Right ventricle myocardium inferior (tissue), 1 donor: ENCODE results near the gene GIMAP6. TPM values are rescaled to one million over a fixed set of nuclear protein-coding genes. Genes with fewer than 3 reads are reported as not detected.
"Not testable (repeated sequence)": the region's sequence is repeated elsewhere in the genome, so short reads cannot be mapped to it uniquely, and the experiment has no call there.

ENCODE experiments used
- ATAC-seq: fragments of 200-7000 bp; cut with Tn5 transposase; one replicate; pipeline ENCODE4 v1.9.1; 2020; ENCODE audit warnings: mild to moderate bottlenecking, moderate library complexity
- DNase-seq: peaks from one replicate; pipeline ENCODE4 v3.0.0; 2021; ENCODE audit errors: missing footprints
- intact Hi-C: fragments of 100-400 bp; cut with DNase I; formaldehyde crosslinking; loops from one replicate; pipeline ENCODE4 v1.11.0; 2022
- long read RNA-seq: library from polyadenylated mRNA; unstranded; transcript quantifications from one replicate; pipeline ENCODE4 v2.0.0, GENCODE V29; 2021
- total RNA-seq: library from RNA; stranded (reverse); fragmentation: NEBNext Ultra II Directional; extraction: Animal tissue kit (Norgen Biotek cat#: 25700); gene quantifications from one replicate; pipeline ENCODE4 v1.2.1, GENCODE V29; 2021
- donor health status: DM: no; HTN: yes; CAD: no; lungs with severe emphysema.

Gene GIMAP6
- total RNA-seq = 33.5 TPM
- long read RNA-seq, transcript GIMAP6-201 (3 exons, 3,440 nt) = major isoform, 17 of 35 reads
- long read RNA-seq, transcript GIMAP6-202 (3 exons, 876 nt) = minor isoform, 10 of 35 reads
- long read RNA-seq, partial matches to known transcripts = 1 of 35 reads
- long read RNA-seq, other reads (novel, unspliced or antisense) = 6 of 35 reads

DNA sequence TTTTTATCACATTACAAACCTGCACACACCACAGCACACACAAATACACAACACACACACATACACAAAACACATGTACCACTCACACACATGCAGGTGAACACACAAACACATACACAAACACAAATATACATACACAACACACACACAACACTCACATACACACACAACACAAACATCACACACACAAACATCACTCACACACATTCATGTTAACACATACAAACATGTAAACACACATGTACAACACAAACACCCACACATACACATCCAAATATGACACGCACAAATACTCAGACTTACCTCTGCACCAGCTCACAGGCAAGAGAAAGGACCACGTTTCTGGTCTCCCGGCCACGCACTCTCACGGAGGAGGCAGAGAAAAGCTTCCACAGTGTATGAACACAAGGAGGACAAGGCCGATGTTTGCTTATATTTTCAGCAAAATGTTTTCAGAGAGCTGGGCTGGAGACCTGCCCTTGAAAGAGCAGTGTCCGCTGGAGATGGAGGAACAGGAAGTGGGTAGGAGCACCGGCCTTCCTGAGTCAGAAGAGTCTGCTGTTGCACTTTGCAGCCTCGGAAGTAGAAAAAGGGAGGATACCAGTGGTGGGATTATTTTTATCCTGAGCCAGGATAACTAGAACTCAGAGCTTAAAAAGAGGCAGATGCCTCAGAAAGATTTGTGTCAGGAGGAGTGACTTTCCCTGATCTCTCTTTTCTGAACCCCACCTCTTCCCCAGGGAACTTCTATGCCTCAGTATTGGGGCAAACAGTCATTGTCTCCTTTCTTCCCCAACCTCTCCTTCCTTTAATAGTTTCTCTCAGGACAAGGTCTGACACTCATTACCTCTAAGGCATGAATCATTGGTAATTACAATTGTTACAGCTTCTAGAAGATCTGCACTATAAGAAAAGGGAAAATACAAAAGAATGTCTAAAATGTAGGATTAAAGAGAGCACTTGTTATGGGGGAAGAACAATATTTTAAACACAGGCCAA lies at the start of gene GIMAP6:
TSS of gene GIMAP6 (minus strand) at position 520 of the 999 bp plus-strand sequence. CDS start 2,243 bp downstream, outside the sequence.
- intact Hi-C loops = loop anchor here (1.0 to 5.0 kb wide), 6 partner anchors 85 to 182 kb away; partner anchors contain the start of genes GIMAP1, GIMAP5 and GIMAP8
- ATAC-seq = no peak
- peak; percentile 75 for DNase-seq

DNA sequence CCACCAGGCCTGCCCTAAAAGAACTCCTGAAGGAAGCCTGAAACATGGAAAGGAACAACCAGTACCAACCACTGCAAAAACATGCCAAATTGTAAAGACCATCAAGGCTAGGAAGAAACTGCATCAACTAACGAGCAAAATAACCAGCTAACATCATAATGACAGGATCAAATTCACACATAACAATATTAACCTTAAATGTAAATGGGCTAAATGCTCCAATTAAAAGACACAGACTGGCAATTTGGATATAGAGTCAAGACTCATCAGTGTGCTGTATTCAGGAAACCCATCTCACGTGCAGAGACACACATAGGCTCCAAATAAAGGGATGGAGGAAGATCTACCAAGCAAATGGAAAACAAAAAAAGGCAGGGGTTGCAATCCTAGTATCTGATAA lies 48.2 kb upstream of the GIMAP6 start:
- DNase-seq, ATAC-seq, intact Hi-C loops: not testable (repeated sequence)

GRCh38 chr7:150678601-150679000 lies 46.4 kb upstream of the GIMAP6 start:
- intact Hi-C loops = loop anchor here (5.0 kb wide), 1 partner anchor 59 kb away; the partner anchor contains the start of gene GIMAP5
- not testable (repeated sequence) for ATAC-seq, DNase-seq

GRCh38 chr7:150676854-150677253 lies 44.7 kb upstream of the GIMAP6 start:
- ATAC-seq = peak; percentile 23
- not testable (repeated sequence) for DNase-seq
- intact Hi-C loops = loop anchor here (5.0 kb wide), 1 partner anchor 60 kb away; the partner anchor contains the start of gene GIMAP5

DNA sequence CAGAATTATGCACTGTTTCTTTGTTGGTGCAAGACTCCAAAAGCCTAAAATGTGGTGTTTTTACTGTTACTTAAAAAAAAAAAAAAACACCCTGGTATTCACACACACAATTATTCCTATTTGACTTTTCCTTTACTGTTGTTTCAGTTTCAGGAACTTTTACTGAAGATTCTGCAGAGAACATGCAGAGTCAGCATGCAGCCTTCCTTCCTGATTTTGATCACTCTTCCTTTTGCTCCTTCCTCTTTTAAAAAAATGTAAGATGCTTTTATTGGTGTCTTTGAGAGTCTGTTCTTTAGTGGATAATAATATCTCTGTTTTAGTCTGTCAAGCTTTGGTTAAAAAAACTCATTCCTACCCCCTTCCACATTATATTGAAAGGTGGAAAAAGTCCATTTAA lies 44.1 kb upstream of the GIMAP6 start:
- not testable (repeated sequence) for DNase-seq
- peak; percentile 50 for ATAC-seq
- intact Hi-C loops = loop anchor here (5.0 kb wide), 1 partner anchor 61 kb away; the partner anchor contains the start of gene GIMAP5

GRCh38 chr7:150675714-150676113 lies 43.5 kb upstream of the GIMAP6 start:
- intact Hi-C loops = loop anchor here (5.0 kb wide), 1 partner anchor 62 kb away; the partner anchor contains the start of gene GIMAP5
- no peak for DNase-seq
- ATAC-seq = no peak

- intact Hi-C loops, ATAC-seq, DNase-seq: not testable (repeated sequence)
Measured at GRCh38 chr7:150671798-150672585, 39.8 kb upstream of the GIMAP6 start.

GRCh38 chr7:150668977-150669376 lies 36.8 kb upstream of the GIMAP6 start:
- intact Hi-C loops = no loop called here
- no peak for ATAC-seq
- DNase-seq = no peak

- DNase-seq (no peak), ATAC-seq (no peak)
- intact Hi-C loops = no loop called here
Measured at GRCh38 chr7:150668472-150668911, 36.3 kb upstream of the GIMAP6 start.

GRCh38 chr7:150666412-150666811 lies 34.2 kb upstream of the GIMAP6 start:
- DNase-seq = no peak
- intact Hi-C loops = no loop called here
- no peak for ATAC-seq

- DNase-seq = no peak
- intact Hi-C loops = no loop called here
- peak; percentile 50 for ATAC-seq
Measured at GRCh38 chr7:150665896-150666295, 33.7 kb upstream of the GIMAP6 start.

DNA sequence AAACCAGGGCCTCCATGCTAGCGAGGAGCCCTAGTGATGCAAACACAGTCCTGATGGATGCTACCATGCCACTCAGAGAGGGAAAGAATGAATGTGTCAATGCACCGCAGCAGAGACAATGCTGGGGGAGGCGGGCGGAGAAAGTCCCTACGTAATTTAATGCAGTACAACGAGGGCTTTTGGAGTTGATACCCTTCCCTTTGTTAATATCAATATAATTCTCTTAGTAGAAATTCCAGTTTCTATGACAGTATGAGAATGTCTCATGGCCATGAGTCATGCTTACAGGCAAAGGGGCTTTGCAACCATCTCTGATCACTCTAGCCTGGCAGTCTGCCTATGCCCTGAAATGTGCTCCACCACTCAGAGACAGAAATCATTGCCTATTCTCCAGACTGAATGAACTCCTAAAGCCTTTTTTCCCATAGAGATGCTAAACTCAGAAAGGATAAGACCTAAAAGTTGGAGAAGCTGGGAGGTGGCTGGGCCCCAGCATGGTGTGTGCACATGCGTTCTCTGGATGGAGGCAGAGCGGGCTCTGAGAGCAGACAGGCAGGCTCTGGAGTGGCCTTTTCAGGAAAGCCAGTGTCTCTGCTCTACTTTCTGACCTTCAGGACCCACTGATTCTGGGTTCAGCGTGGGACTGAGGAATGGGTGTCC lies 33.0 kb upstream of the GIMAP6 start:
- no peak for ATAC-seq
- intact Hi-C loops = no loop called here
- DNase-seq = no peak

DNA sequence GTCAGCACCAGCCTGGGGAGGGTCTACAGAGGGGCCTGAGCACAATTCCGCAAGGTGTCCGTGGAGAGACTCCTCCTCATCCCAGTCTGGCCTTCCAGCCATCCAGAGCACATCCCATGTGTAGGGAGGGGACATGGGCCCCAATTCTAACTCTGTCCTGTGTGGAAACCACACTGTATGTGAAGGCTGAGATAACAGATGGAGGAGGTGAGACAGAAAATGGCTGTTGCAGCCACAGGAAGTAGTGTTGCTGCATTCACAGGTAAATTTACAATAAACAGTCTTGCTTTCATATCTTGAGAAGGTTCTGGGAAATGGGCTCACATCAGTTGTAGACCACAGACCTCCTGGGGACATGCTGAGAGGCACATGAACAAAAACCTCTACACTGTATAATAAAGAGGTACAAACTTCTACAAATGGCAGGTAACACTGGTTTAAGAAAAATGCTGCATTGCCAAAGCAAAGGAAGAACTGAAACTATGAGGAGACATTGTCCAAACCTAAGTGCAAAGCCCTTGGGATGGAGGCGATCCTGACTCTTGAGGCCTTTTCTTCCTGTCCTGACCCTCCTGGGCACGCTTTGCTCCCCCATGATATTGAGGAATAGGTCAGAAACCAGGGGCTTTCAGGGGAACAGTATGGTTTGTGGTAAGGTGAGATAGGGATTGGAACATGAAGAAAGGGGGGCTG lies 31.8 kb upstream of the GIMAP6 start:
- ATAC-seq (no peak), DNase-seq (no peak)
- intact Hi-C loops = no loop called here

- not testable (repeated sequence) for DNase-seq
Measured at GRCh38 chr7:150662821-150663220, 30.6 kb upstream of the GIMAP6 start.

DNA sequence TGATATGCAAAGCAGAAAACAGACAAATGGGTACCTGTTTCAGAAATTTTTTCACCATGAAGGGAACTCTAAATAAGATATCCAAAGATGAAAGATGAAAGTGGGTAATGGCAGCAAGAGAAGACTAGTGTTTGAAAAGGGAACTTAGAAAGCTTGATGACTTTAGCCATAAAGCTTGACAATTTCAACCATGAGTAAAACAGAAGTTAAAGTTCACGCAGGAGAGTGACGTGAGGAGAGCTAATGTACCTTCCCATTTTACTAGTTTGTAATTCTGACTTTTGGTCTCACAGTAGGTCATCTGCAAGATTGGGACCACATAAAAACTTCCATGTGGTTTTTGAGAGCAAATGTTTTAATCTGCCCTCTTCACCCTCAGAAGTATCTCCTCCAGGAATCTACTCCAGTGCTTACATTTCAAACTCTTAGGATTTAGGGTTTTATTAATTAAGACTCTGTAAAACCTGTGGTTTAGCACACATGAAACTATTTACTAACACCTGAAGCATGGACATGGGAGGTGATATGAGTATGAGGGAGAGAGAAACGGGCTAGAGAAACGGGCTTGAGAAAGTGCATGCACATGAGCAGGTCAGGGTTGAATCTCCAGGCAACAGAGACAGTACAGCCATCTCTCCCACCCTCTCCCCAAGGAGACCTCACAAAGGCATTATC lies 28.9 kb upstream of the GIMAP6 start:
- DNase-seq (no peak), ATAC-seq (no peak)
- intact Hi-C loops = no loop called here

More at GRCh38 chr7:150662821-150663220, 30.6 kb upstream of the GIMAP6 start:
- intact Hi-C loops, ATAC-seq: not testable (repeated sequence)

DNA sequence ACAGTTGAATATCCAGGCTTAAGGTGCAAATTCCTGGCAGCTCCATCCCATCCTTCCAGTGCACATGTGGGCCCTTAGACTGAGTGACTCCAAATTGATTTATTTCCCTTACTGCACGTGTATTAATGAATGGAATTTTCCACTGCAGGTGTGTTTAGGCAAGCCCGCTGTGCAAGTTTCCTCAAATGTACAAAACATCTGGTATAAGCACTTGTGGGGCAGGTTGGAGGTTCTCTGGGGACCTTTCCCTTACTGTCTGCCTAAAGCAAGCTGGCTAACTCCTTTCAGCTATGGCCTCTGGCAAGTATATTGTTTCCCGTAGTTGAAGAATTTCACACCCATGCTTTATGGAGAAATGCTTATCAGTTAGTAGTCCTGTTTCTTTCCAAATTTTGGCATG lies 25.3 kb upstream of the GIMAP6 start:
- DNase-seq (no peak), ATAC-seq (no peak)
- intact Hi-C loops = no loop called here

GRCh38 chr7:150656047-150656446 lies 23.9 kb upstream of the GIMAP6 start:
- no peak for DNase-seq
- ATAC-seq = no peak
- intact Hi-C loops = no loop called here
